ENCODE data around the gene CADM2. TPM values are rescaled to one million over a fixed set of nuclear protein-coding genes. Genes with fewer than 3 reads are reported as not detected.

The CADM2 gene
- total RNA-seq, 1 donor: 0.31 TPM

GRCh38 chr3:85737846-85738245 is 779.1 kb downstream of the CADM2 start:
- no peaks in the 10 kb centered on the region for H3K9me3 ChIP-seq (ENCODE audit: low read depth, low read length)
- no peaks in the 10 kb centered on the region for H3K27me3 ChIP-seq (ENCODE audit: insufficient read depth, low read length)
- H3K4me3 ChIP-seq (ENCODE audit: low read length): no peak overlapping the region
- no peaks in the 10 kb centered on the region for H3K4me1 ChIP-seq (ENCODE audit: insufficient read depth, low read length)

GRCh38 chr3:85740561-85740960 is 781.8 kb downstream of the CADM2 start:
- H3K4me1 ChIP-seq (ENCODE audit: insufficient read depth, low read length): no peaks in the 10 kb centered on the region
- no peaks in the 10 kb centered on the region for H3K9me3 ChIP-seq (ENCODE audit: low read depth, low read length)
- no peaks in the 10 kb centered on the region for H3K27me3 ChIP-seq (ENCODE audit: insufficient read depth, low read length)
- no peak overlapping the region for H3K4me3 ChIP-seq (ENCODE audit: low read length)

GRCh38 chr3:85758442-85758841 is 799.7 kb downstream of the CADM2 start:
- Histone ChIP-seq H3K4me3 (ENCODE audit: low read length) (no peak overlapping the region), H3K4me1 (ENCODE audit: insufficient read depth, low read length) (no peaks in the 10 kb centered on the region), H3K27me3 (ENCODE audit: insufficient read depth, low read length) (no peaks in the 10 kb centered on the region), H3K9me3 (ENCODE audit: low read depth, low read length) (peaks cover 8% of the 10 kb centered on the region)

GRCh38 chr3:85760342-85760741 is 801.6 kb downstream of the CADM2 start:
- Histone ChIP-seq H3K9me3 (ENCODE audit: low read depth, low read length) (peaks cover 8% of the 10 kb centered on the region), H3K27me3 (ENCODE audit: insufficient read depth, low read length) (no peaks in the 10 kb centered on the region), H3K4me3 (ENCODE audit: low read length) (no peak overlapping the region), H3K4me1 (ENCODE audit: insufficient read depth, low read length) (no peaks in the 10 kb centered on the region)

- Histone ChIP-seq H3K4me1 (ENCODE audit: insufficient read depth, low read length) (no peaks in the 10 kb centered on the region), H3K9me3 (ENCODE audit: low read depth, low read length) (no peaks in the 10 kb centered on the region), H3K27me3 (ENCODE audit: insufficient read depth, low read length) (no peaks in the 10 kb centered on the region), H3K4me3 (ENCODE audit: low read length) (no peak overlapping the region)
These were observed 822.0 kb downstream of the CADM2 start for GRCh38 chr3:85780806-85781205.

- Histone ChIP-seq H3K4me1 (ENCODE audit: insufficient read depth, low read length) (no peaks in the 10 kb centered on the region), H3K27me3 (ENCODE audit: insufficient read depth, low read length) (no peaks in the 10 kb centered on the region), H3K4me3 (ENCODE audit: low read length) (no peak overlapping the region), H3K9me3 (ENCODE audit: low read depth, low read length) (no peaks in the 10 kb centered on the region)
These were observed 823.0 kb downstream of the CADM2 start for GRCh38 chr3:85781806-85782205.

- Histone ChIP-seq H3K27me3 (ENCODE audit: insufficient read depth, low read length) (no peaks in the 10 kb centered on the region), H3K9me3 (ENCODE audit: low read depth, low read length) (peaks cover 4% of the 10 kb centered on the region), H3K4me3 (ENCODE audit: low read length) (no peak overlapping the region), H3K4me1 (ENCODE audit: insufficient read depth, low read length) (no peaks in the 10 kb centered on the region)
These were observed 824.5 kb downstream of the CADM2 start for GRCh38 chr3:85783291-85783690.

- H3K4me1 ChIP-seq (ENCODE audit: insufficient read depth, low read length): no peaks in the 10 kb centered on the region
- no peak overlapping the region for H3K4me3 ChIP-seq (ENCODE audit: low read length)
- no peaks in the 10 kb centered on the region for H3K27me3 ChIP-seq (ENCODE audit: insufficient read depth, low read length)
- peaks cover 4% of the 10 kb centered on the region for H3K9me3 ChIP-seq (ENCODE audit: low read depth, low read length)
These were observed 827.0 kb downstream of the CADM2 start for GRCh38 chr3:85785766-85786165.

GRCh38 chr3:85790445-85791030 is 831.7 kb downstream of the CADM2 start:
- Histone ChIP-seq H3K4me1 (ENCODE audit: insufficient read depth, low read length) (no peaks in the 10 kb centered on the region), H3K27me3 (ENCODE audit: insufficient read depth, low read length) (no peaks in the 10 kb centered on the region), H3K9me3 (ENCODE audit: low read depth, low read length) (peaks cover 4% of the 10 kb centered on the region), H3K4me3 (ENCODE audit: low read length) (no peak overlapping the region)

- H3K4me3 ChIP-seq (ENCODE audit: low read length): no peak overlapping the region
- no peaks in the 10 kb centered on the region for H3K9me3 ChIP-seq (ENCODE audit: low read depth, low read length)
- no peaks in the 10 kb centered on the region for H3K27me3 ChIP-seq (ENCODE audit: insufficient read depth, low read length)
- no peaks in the 10 kb centered on the region for H3K4me1 ChIP-seq (ENCODE audit: insufficient read depth, low read length)
These were observed 837.4 kb downstream of the CADM2 start for GRCh38 chr3:85796140-85796539.

GRCh38 chr3:85800676-85801075 is 841.9 kb downstream of the CADM2 start:
- Histone ChIP-seq H3K9me3 (ENCODE audit: low read depth, low read length) (no peaks in the 10 kb centered on the region), H3K4me3 (ENCODE audit: low read length) (no peak overlapping the region), H3K27me3 (ENCODE audit: insufficient read depth, low read length) (no peaks in the 10 kb centered on the region), H3K4me1 (ENCODE audit: insufficient read depth, low read length) (no peaks in the 10 kb centered on the region)

GRCh38 chr3:85801955-85802354 is 843.2 kb downstream of the CADM2 start:
- Histone ChIP-seq H3K27me3 (ENCODE audit: insufficient read depth, low read length) (no peaks in the 10 kb centered on the region), H3K4me3 (ENCODE audit: low read length) (no peak overlapping the region), H3K4me1 (ENCODE audit: insufficient read depth, low read length) (no peaks in the 10 kb centered on the region), H3K9me3 (ENCODE audit: low read depth, low read length) (no peaks in the 10 kb centered on the region)

GRCh38 chr3:85808755-85809154 is 850.0 kb downstream of the CADM2 start:
- Histone ChIP-seq H3K27me3 (ENCODE audit: insufficient read depth, low read length) (no peaks in the 10 kb centered on the region), H3K4me1 (ENCODE audit: insufficient read depth, low read length) (no peaks in the 10 kb centered on the region), H3K4me3 (ENCODE audit: low read length) (no peak overlapping the region), H3K9me3 (ENCODE audit: low read depth, low read length) (no peaks in the 10 kb centered on the region)

GRCh38 chr3:85821130-85821756 is 862.5 kb downstream of the CADM2 start:
- Histone ChIP-seq H3K9me3 (ENCODE audit: low read depth, low read length) (no peaks in the 10 kb centered on the region), H3K4me1 (ENCODE audit: insufficient read depth, low read length) (no peaks in the 10 kb centered on the region), H3K27me3 (ENCODE audit: insufficient read depth, low read length) (no peaks in the 10 kb centered on the region), H3K4me3 (ENCODE audit: low read length) (no peak overlapping the region)

GRCh38 chr3:85835857-85836440 is 877.2 kb downstream of the CADM2 start:
- H3K4me3 ChIP-seq (ENCODE audit: low read length): no peak overlapping the region
- H3K4me1 ChIP-seq (ENCODE audit: insufficient read depth, low read length): no peaks in the 10 kb centered on the region
- H3K9me3 ChIP-seq (ENCODE audit: low read depth, low read length): no peaks in the 10 kb centered on the region
- H3K27me3 ChIP-seq (ENCODE audit: insufficient read depth, low read length): no peaks in the 10 kb centered on the region

GRCh38 chr3:85837402-85837801 is 878.6 kb downstream of the CADM2 start:
- Histone ChIP-seq H3K4me3 (ENCODE audit: low read length) (no peak overlapping the region), H3K27me3 (ENCODE audit: insufficient read depth, low read length) (no peaks in the 10 kb centered on the region), H3K9me3 (ENCODE audit: low read depth, low read length) (no peaks in the 10 kb centered on the region), H3K4me1 (ENCODE audit: insufficient read depth, low read length) (no peaks in the 10 kb centered on the region)
